Body of pancreas (tissue), 4 donors: ENCODE results near the gene MAFB. TPM values are rescaled to one million over a fixed set of nuclear protein-coding genes. Genes with fewer than 3 reads are reported as not detected.

Experiments used
- ATAC-seq: fragments of 150-250 bp; one replicate; pipeline ENCODE4 v1.9.1; 2016
- DNase-seq, 4 donors: peaks; one replicate each; pipeline ENCODE4 v3.0.0-alpha.2; 2019
- H3K27ac ChIP-seq, 4 donors: fragments of 200-600 bp; sonication (generic); 1 replicate in 3 of 4; 2 replicates in 1 of 4; pipeline versions ENCODE4 v1.5.1 to v1.6.1; 2016 to 2019; ENCODE audit warnings: mild to moderate bottlenecking in 1 of 4, mixed read lengths in 1 of 4, moderate library complexity in 1 of 4
- H3K27me3 ChIP-seq, 2 donors: fragments of 200-600 bp; sonication (generic); one replicate each; pipeline ENCODE4 v1.6.0; 2016; ENCODE audit warnings: mild to moderate bottlenecking in 1 of 2
- H3K36me3 ChIP-seq, 2 donors: fragments of 200-600 bp; sonication (generic); replicated peaks in 1 of 2; 2 replicates each; pipeline ENCODE4 v1.5.1; 2016; ENCODE audit warnings: low read depth in 2 of 2; ENCODE audit not compliant: insufficient read depth in 1 of 2
- H3K4me1 ChIP-seq: fragments of 200-600 bp; sonication (generic); one replicate; pipeline ENCODE4 v1.6.0; 2016
- H3K4me3 ChIP-seq, 2 donors: fragments of 200-600 bp; sonication (generic); 1 replicate in 1 of 2; 2 replicates in 1 of 2; pipeline ENCODE4 v1.5.1; 2016 to 2019
- H3K9me3 ChIP-seq, 3 donors: fragments of 200-600 bp; sonication (generic); 1 replicate in 2 of 3; 2 replicates in 1 of 3; pipeline ENCODE4 v1.5.1; 2016
- POLR2A ChIP-seq, 3 donors: fragments of 450-650 bp; IDR thresholded peaks; one replicate each; pipeline ENCODE4 v1.6.1; 2016; ENCODE audit warnings: antibody characterized with exemption in 3 of 3, mild to moderate bottlenecking in 2 of 3
- WGBS, 2 donors: methylation state at CpG; one replicate each; pipeline ENCODE4 v1.1.5; 2017; 5-methylcytosine and 5-hydroxymethylcytosine counted together
- intact Hi-C: fragments of 100-400 bp; cut with DNase I; formaldehyde crosslinking; loops from one replicate; pipeline ENCODE4 v1.15.1; 2023
- total RNA-seq, 2 donors: library from RNA; depleted of rRNA; stranded (reverse); fragments of >200 nt; gene quantifications; one replicate each; pipeline ENCODE4 v1.1.0, GENCODE V29; 2016
- TF ChIP-seq, protein P1 (sequence below), 7 experiments: fragments of 450-650 bp in 4 of 7; fragments of 200-600 bp in 3 of 7; sonication (generic) in 3 of 7; IDR thresholded peaks; one replicate each; pipeline ENCODE4 v1.5.1; 2016 to 2019; ENCODE audit warnings: antibody characterized with exemption in 7 of 7

The MAFB gene
- total RNA-seq, 2 donors from 2014 or later = 21.1 to 22.1 TPM

DNA sequence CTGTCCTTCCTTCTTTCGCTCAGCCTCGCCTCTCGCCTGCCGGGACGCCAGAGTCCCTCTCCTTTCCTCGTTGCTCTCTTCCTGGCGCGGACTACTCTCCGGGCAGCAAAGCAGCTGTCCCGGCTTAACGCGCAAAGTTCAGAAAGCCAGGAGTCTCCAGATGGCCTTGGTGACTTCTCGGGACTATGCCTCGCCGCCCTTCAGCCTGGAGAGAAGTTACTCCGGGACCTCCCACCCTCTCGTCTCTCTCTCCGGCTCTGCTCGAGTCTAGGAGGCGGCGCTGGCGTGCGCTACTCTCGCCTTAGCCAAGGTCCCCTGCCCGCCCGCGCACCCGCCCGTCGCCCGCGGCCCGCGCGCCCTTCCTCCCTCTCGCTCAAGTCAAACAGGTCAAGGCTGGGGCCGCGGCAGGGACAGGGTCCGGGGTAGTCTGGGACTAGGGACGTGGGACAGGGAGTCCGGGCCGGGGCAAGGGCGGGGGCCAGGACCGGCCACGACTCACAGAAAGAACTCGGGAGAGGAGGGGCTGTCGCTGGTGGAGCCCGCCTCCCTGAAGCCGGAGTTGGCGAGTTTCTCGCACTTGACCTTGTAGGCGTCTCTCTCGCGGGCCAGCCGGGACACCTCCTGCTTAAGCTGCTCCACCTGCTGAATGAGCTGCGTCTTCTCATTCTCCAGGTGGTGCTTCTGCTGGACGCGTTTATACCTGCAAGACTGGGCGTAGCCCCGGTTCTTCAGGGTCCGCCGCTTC lies 1.5 kb downstream of the MAFB start:
- intact Hi-C loops = no loop called here
- peak in 2 of 3 donors; percentile 51 to 52 for TF ChIP-seq POLR2A (IDR thresholded peaks at IDR 0.05)
- TF ChIP-seq, protein P1, sequence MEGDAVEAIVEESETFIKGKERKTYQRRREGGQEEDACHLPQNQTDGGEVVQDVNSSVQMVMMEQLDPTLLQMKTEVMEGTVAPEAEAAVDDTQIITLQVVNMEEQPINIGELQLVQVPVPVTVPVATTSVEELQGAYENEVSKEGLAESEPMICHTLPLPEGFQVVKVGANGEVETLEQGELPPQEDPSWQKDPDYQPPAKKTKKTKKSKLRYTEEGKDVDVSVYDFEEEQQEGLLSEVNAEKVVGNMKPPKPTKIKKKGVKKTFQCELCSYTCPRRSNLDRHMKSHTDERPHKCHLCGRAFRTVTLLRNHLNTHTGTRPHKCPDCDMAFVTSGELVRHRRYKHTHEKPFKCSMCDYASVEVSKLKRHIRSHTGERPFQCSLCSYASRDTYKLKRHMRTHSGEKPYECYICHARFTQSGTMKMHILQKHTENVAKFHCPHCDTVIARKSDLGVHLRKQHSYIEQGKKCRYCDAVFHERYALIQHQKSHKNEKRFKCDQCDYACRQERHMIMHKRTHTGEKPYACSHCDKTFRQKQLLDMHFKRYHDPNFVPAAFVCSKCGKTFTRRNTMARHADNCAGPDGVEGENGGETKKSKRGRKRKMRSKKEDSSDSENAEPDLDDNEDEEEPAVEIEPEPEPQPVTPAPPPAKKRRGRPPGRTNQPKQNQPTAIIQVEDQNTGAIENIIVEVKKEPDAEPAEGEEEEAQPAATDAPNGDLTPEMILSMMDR (IDR thresholded peaks at IDR 0.05) = no peak
- DNase-seq (peak; percentile 70 to 85 (median 78)), ATAC-seq (peak; percentile 9)
- Histone ChIP-seq H3K4me3 (peak overlapping the region; percentile 6 to 20), H3K27me3 (peaks cover 0 to 22% of the 10 kb centered on the region in 2 donors), H3K9me3 (no peaks in the 10 kb centered on the region), H3K27ac (peak overlapping the region in 3 of 4 donors; percentile 94 to 97 (median 95)), H3K36me3 (no peaks in the 10 kb centered on the region), H3K4me1 (peaks cover 27% of the 10 kb centered on the region)
- 1 to 2% methylated on average over 31 to 62 of the region's 62 CpGs for WGBS, 2 donors

DNA sequence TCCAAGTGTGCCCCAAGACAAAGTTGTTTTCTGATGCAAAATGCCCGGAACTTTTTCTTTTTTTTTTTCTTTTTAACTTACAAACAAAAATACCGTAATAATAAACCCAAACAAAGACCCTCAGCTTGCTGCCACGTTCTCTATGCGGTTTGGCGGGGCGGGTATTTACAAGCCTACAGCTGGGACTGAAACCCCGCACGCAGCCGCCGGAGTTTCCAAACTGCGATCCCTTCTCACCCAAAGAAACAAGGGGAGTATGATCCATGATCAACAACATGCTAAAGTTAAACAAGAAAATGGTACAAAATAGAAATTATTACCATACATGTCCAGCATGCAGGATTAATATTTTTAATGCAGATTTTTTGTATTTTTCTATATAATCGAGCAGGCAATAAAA lies 2.1 kb downstream of the MAFB start:
- no peaks in the 10 kb centered on the region for H3K9me3 ChIP-seq
- peaks cover 0 to 15% of the 10 kb centered on the region in 2 donors for H3K27me3 ChIP-seq
- ATAC-seq (no peak), DNase-seq (no peak)
- H3K36me3 ChIP-seq = no peaks in the 10 kb centered on the region
- 17 to 39% methylated on average over 12 of the region's 12 CpGs for WGBS, 2 donors
- H3K27ac ChIP-seq = peak overlapping the region in 3 of 4 donors; percentile 94 to 97 (median 95)
- intact Hi-C loops = no loop called here
- TF ChIP-seq, protein P1 (IDR thresholded peaks at IDR 0.05) = no peak
- TF ChIP-seq POLR2A (IDR thresholded peaks at IDR 0.05) = no peak
- peak overlapping the region; percentile 6 to 20 for H3K4me3 ChIP-seq
- H3K4me1 ChIP-seq = peaks cover 34% of the 10 kb centered on the region

DNA sequence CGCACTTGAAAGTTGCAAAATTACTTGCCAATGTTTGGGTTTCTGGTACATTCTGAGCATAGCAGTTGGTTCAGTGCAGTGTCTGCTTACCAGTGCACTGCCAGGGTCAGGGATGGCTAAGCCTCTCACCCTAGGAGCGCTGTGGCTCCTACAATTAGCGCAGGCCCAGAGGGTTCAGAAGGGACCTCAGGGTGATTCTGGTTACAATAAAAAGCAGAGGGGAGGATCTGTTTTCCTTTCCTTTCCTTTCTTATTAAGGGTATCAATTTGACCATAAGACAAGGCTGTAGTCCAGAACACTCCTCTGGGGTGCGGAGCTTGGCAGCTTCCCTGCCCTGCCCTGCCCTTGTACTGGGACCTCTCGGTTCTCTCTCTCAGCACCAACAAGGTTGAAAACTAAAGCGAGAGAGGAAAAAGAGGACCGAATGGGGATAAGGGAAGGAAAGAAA lies 2.6 kb downstream of the MAFB start:
- TF ChIP-seq, protein P1 (IDR thresholded peaks at IDR 0.05) = no peak
- TF ChIP-seq POLR2A (IDR thresholded peaks at IDR 0.05) = no peak
- Histone ChIP-seq H3K9me3 (no peaks in the 10 kb centered on the region), H3K27ac (peak overlapping the region in 2 of 4 donors; percentile 94 to 97), H3K36me3 (no peaks in the 10 kb centered on the region), H3K27me3 (peaks cover 0 to 13% of the 10 kb centered on the region in 2 donors), H3K4me1 (peaks cover 36% of the 10 kb centered on the region), H3K4me3 (peak overlapping the region in 1 of 2 donors; percentile 20)
- 30 to 35% methylated on average over 7 of the region's 7 CpGs for WGBS, 2 donors
- intact Hi-C loops = no loop called here
- ATAC-seq = no peak
- peak in 1 of 4 donors; percentile 32 for DNase-seq

DNA sequence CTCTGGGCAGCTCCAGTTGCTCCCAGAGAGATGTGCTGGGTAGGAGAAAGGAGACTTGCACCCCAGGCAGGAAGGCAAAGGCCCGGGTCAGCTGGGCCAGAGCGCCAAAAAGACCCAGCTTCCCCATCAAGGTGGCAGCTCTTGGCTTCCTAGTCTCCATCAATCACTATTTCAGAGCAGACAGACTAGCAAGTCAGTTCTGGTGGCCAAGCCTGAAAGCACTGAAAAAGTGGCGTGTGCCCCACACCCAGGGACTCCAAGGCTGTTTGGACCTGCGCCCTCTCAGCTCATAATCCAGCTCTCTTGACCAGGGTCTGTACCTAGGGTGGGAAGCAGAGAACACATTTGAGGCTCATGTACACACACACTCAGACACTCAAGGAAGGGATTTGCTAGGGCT lies 3.7 kb downstream of the MAFB start:
- WGBS, 2 donors = 83 to 100% methylated on average over 2 to 4 of the region's 4 CpGs
- no peak for DNase-seq
- Histone ChIP-seq H3K4me1 (peaks cover 29% of the 10 kb centered on the region), H3K27me3 (peaks cover 0 to 3% of the 10 kb centered on the region in 2 donors), H3K4me3 (no peak overlapping the region), H3K27ac (no peak overlapping the region), H3K9me3 (no peaks in the 10 kb centered on the region), H3K36me3 (no peaks in the 10 kb centered on the region)
- ATAC-seq = no peak
- no peak for TF ChIP-seq POLR2A (IDR thresholded peaks at IDR 0.05)
- TF ChIP-seq, protein P1 (IDR thresholded peaks at IDR 0.05) = no peak
- intact Hi-C loops = no loop called here
